ENCODE measurements around the gene NEK7. TPM values are rescaled to one million over a fixed set of nuclear protein-coding genes. Genes with fewer than 3 reads are reported as not detected.

The NEK7 gene
- total RNA-seq, 1 donor: 187 TPM

GRCh38 chr1:198155253-198155652, 1.5 kb upstream of the NEK7 start:
- no peak overlapping the region for H3K4me3 ChIP-seq (ENCODE audit: low read depth, low read length)
- no peak for TF ChIP-seq CTCF (IDR thresholded peaks at IDR 0.05; ENCODE audit: insufficient read depth, low read length)
- peak; percentile 82 for DNase-seq (ENCODE audit: low read depth)

- TF ChIP-seq CTCF (IDR thresholded peaks at IDR 0.05; ENCODE audit: insufficient read depth, low read length): peak; percentile 88
- peak overlapping the region; percentile 72 for H3K4me3 ChIP-seq (ENCODE audit: low read depth, low read length)
- peak; percentile 84 for DNase-seq (ENCODE audit: low read depth)
Observed at GRCh38 chr1:198156111-198156744, 570 bp upstream of the NEK7 start.

- peak; percentile 93 for DNase-seq (ENCODE audit: low read depth)
- no peak for TF ChIP-seq CTCF (IDR thresholded peaks at IDR 0.05; ENCODE audit: insufficient read depth, low read length)
- peak overlapping the region; percentile 72 for H3K4me3 ChIP-seq (ENCODE audit: low read depth, low read length)
Observed at GRCh38 chr1:198157241-198157846, 546 bp downstream of the NEK7 start.

GRCh38 chr1:198157847-198158725, 1.3 kb downstream of the NEK7 start:
- peak; percentile 46 for DNase-seq (ENCODE audit: low read depth)
- TF ChIP-seq CTCF (IDR thresholded peaks at IDR 0.05; ENCODE audit: insufficient read depth, low read length): no peak

GRCh38 chr1:198158735-198159589, 2.2 kb downstream of the NEK7 start:
- H3K4me3 ChIP-seq (ENCODE audit: low read depth, low read length): peak overlapping the region; percentile 72
- TF ChIP-seq CTCF (IDR thresholded peaks at IDR 0.05; ENCODE audit: insufficient read depth, low read length): no peak
- DNase-seq (ENCODE audit: low read depth): peak; percentile 88

More at GRCh38 chr1:198157847-198158725, 1.3 kb downstream of the NEK7 start:
- H3K4me3 ChIP-seq (ENCODE audit: low read depth, low read length): peak overlapping the region; percentile 72

GRCh38 chr1:198160222-198160621, 3.4 kb downstream of the NEK7 start:
- H3K4me3 ChIP-seq (ENCODE audit: low read depth, low read length): peak overlapping the region; percentile 72
- TF ChIP-seq CTCF (IDR thresholded peaks at IDR 0.05; ENCODE audit: insufficient read depth, low read length): no peak
- DNase-seq (ENCODE audit: low read depth): no peak

Measured in fibroblast of the aortic adventitia (primary cell).